GM10266 (cell line): ENCODE measurements around the gene MGMT.
A peak's percentile ranks its signal among the peaks of the same experiment; 100 is the strongest.

Experiments used
- DNase-seq: peaks from one replicate; pipeline ENCODE4 v3.0.0; 2012; ENCODE audit errors: extremely low spot score
- TF ChIP-seq, protein P1 (sequence below): IDR thresholded peaks from 2 replicates; pipeline ENCODE4 v1.5.1; 2012; ENCODE audit warnings: mild to moderate bottlenecking, low read depth; ENCODE audit not compliant: control insufficient read depth, insufficient read depth; ENCODE audit errors: missing control alignments

Gene MGMT

DNA sequence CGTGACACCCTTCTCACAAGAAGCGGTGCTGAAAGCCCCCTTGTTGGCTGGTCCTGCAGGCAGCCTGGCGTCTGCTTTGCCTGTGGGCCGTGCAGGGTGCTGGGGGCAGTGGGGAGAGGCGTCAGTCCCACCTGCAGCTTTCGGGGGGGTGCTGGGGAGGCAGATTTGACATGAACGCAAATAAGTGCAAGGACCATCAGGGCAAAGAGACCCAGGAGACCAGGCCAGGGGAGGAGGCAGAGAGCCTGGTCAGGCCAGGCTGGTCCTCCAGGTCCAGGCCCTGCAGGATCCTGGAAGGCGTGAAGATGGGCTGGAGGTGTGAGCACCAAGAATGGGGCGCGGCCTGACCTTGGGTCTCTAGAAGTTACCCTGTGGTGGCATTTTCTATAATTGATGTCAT is 81.6 kb downstream of the MGMT start:
- no peak for DNase-seq
- TF ChIP-seq, protein P1, sequence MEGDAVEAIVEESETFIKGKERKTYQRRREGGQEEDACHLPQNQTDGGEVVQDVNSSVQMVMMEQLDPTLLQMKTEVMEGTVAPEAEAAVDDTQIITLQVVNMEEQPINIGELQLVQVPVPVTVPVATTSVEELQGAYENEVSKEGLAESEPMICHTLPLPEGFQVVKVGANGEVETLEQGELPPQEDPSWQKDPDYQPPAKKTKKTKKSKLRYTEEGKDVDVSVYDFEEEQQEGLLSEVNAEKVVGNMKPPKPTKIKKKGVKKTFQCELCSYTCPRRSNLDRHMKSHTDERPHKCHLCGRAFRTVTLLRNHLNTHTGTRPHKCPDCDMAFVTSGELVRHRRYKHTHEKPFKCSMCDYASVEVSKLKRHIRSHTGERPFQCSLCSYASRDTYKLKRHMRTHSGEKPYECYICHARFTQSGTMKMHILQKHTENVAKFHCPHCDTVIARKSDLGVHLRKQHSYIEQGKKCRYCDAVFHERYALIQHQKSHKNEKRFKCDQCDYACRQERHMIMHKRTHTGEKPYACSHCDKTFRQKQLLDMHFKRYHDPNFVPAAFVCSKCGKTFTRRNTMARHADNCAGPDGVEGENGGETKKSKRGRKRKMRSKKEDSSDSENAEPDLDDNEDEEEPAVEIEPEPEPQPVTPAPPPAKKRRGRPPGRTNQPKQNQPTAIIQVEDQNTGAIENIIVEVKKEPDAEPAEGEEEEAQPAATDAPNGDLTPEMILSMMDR = no peak

DNA sequence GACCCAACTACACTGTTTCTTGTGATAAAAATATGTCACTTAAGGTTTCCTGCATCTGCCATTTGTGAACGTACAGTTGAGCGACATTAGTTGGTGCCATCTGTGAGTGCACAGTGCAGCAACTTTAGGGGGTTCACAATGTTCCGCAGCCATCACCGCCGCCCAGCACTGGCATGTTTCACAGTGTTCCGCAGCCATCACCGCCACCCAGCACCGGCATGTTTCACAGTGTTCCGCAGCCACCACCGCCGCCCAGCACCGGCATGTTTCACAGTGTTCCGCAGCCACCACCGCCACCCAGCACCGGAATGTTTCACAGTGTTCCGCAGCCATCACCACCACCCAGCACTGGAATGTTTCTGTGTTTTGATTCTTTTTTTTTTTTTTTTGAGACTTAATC is 83.0 kb downstream of the MGMT start:
- DNase-seq = no peak
- TF ChIP-seq, protein P1 = no peak

DNA sequence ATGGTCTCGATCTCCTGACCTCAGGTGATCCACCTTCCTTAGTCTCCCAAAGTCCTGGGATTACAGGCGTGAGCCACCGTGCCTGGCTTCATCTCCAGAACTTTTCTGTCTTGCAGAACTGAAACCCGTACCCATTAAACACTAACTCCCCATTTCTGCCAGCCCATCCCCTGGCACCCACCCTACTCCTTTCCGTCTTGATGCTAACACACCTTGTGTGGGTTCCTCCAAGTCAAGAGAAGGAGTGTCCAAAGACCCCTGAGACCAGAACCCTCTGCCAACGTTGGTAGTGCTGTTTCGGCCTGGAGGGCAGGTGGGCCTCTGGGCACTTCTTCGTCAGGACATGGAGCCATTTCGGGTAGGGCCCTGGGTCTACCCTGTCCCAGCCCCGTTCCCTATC is 83.6 kb downstream of the MGMT start:
- TF ChIP-seq, protein P1 = no peak
- DNase-seq = no peak

DNA sequence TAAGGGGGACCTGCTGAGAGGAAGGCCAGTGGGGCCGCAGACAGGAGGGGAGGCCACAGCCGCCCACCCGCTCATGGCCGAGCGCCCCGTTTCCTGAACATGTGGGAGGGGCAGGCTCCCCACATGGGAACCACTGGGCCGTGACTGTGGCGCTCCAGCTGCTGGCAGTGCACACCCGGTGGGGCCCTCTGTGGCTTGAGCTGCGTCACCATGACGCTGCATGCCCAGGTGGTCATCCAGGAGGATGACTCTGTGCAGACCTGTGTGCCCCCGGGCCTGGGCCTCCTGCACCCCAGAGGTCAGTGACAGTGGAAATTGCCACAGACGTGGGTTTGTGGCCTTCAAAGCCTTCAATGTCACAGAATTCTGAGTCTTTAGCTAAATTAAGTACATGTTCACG is 85.1 kb downstream of the MGMT start:
- DNase-seq = peak; percentile 28
- TF ChIP-seq, protein P1 = no peak

DNA sequence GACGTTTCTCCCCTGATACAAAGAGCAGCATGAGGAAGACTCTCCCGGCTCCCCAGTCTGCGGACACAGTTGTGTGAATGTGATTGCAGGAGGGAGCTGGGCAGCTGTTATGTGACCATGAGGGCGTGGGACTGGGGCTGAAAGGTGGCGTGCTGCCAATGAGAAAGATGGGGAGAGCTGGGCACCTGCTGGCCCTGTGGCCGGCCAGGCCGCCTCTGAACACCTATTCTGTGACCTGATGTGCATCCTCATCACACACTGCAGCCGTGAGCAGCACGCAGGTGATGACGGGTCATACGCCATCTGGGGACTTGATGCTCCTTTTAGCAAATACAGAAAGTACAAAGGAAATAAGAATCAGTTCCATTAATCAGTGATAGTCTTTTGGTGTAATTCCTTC is 86.9 kb downstream of the MGMT start:
- TF ChIP-seq, protein P1 = no peak
- DNase-seq = no peak

DNA sequence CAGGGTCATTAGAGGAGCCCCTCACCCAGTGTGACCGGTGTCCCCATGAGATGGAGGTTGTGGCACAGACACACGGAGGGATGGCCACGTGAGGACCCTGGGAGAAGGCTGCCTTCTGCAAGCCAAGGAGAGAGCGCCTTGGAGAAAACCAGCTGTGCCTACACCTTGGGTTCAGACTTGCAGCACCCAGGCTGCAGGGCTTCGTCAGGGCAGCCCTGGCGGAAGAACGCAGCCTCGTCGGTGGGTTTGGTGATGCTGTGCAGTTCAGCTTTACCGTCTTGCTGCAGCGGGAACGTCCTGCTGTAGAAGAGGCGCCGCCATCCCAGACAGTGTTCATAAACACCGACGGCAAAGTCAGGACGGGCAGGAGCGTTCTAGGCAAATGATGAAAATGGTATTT is 89.3 kb downstream of the MGMT start:
- DNase-seq = no peak
- TF ChIP-seq, protein P1 = no peak

DNA sequence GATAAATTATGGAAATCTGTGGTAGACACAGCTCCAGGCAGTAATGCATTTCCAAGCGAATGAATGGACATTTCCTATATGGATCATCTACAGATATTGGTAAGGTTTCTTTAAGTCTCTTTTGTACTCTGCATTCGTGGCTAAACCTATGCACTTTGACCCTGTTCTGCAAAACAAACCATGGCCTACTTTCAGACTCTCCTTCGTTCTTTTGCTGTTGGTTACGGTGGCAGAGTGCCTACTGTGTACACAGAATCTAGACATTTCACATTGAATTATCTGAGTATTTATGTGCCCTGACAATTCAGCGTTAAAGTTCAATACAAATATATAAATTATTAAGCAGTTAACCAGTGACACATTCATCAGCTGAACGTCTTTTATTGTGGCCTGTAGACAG is 93.3 kb downstream of the MGMT start:
- TF ChIP-seq, protein P1 = no peak
- DNase-seq = no peak
